Measurements from ENCODE around the gene BCAM.
A peak's percentile ranks its signal among the peaks of the same experiment; 100 is the strongest.

Gene BCAM

DNA sequence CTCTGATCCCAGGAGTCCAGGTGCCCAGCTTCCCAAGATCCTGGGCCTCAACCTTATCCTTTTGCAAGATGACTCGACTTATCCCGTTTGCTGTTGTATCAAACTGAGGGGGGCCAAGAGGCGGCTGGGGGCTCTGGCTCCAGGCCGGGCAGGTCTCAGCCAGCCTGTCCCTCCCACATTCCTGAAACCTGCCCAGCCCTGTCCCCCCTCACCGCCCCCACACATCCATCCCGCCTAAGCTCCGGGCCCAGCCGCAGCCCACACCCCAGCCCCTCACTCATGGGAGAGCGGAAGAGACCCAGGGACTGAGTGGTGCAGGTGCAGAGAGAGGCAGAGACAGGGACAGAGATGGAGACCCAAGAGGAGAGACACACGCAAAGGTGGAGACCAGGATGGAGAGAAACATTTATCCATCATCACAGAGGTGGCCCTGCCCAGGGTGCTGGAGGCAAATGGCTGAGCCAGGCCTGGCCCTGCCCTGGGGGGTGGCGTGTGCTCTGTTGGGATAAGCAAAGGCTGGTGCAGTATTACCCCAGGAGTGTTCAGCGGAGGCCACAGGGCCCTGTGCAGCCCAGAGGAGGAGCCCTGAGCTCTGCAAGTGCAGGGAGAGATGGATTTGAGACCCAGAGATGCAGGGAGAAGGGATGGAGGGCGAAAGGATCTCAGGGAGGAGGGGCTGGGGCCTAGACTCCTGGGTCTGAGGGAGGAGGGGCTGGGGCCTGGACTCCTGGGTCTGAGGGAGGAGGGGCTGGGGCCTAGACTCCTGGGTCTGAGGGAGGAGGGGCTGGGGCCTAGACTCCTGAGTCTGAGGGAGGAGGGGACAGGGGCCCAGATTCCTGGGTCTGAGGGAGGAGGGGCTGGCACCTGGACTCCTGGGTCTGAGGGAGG lies 1.6 kb downstream of the BCAM start:
- DNase-seq (ENCODE audit: low spot score), result no peak
- TF ChIP-seq, protein P1, sequence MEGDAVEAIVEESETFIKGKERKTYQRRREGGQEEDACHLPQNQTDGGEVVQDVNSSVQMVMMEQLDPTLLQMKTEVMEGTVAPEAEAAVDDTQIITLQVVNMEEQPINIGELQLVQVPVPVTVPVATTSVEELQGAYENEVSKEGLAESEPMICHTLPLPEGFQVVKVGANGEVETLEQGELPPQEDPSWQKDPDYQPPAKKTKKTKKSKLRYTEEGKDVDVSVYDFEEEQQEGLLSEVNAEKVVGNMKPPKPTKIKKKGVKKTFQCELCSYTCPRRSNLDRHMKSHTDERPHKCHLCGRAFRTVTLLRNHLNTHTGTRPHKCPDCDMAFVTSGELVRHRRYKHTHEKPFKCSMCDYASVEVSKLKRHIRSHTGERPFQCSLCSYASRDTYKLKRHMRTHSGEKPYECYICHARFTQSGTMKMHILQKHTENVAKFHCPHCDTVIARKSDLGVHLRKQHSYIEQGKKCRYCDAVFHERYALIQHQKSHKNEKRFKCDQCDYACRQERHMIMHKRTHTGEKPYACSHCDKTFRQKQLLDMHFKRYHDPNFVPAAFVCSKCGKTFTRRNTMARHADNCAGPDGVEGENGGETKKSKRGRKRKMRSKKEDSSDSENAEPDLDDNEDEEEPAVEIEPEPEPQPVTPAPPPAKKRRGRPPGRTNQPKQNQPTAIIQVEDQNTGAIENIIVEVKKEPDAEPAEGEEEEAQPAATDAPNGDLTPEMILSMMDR (IDR thresholded peaks at IDR 0.05; ENCODE audit: borderline replicate concordance, control extremely low read depth, extremely low read depth, insufficient read depth, missing control alignments), result no peak
- in situ Hi-C loops (cut with MboI; ENCODE audit: low sequenced_read_pairs, unreplicated experiment), result no loop called here

DNA sequence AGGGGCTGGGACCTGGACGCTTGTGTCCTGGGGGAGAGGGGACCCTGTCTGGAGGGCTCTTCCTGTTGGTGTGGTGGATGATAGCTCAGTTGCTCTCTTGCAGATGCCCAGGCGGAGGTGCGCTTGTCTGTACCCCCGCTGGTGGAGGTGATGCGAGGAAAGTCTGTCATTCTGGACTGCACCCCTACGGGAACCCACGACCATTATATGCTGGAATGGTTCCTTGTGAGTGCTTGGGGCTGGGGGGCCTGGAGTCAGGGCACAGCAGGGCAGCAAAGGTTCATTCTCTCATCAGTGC lies 2.2 kb downstream of the BCAM start:
- TF ChIP-seq, protein P1 (IDR thresholded peaks at IDR 0.05; ENCODE audit: borderline replicate concordance, control extremely low read depth, extremely low read depth, insufficient read depth, missing control alignments), result no peak
- DNase-seq (ENCODE audit: low spot score), result no peak
- in situ Hi-C loops (cut with MboI; ENCODE audit: low sequenced_read_pairs, unreplicated experiment), result no loop called here

DNA sequence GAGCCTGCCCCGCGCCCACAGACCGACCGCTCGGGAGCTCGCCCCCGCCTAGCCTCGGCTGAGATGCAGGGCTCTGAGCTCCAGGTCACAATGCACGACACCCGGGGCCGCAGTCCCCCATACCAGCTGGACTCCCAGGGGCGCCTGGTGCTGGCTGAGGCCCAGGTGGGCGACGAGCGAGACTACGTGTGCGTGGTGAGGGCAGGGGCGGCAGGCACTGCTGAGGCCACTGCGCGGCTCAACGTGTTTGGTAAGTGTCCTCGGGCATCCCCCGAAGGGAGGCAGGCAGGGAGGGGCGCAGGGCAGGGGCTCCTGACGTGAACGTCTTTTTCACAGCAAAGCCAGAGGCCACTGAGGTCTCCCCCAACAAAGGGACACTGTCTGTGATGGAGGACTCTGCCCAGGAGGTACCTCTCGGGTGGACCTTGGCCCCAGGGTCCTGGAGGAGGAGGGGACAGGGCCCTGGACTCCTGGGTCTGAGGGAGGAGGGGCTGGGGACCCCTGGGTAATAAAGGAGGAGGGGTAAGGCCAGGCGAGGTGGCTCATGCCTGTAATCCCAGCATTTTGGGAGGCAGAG lies 3.3 kb downstream of the BCAM start:
- no peak for DNase-seq (ENCODE audit: low spot score)
- in situ Hi-C loops (cut with MboI; ENCODE audit: low sequenced_read_pairs, unreplicated experiment), result no loop called here
- TF ChIP-seq, protein P1 (IDR thresholded peaks at IDR 0.05; ENCODE audit: borderline replicate concordance, control extremely low read depth, extremely low read depth, insufficient read depth, missing control alignments), result no peak

- TF ChIP-seq, protein P1 (IDR thresholded peaks at IDR 0.05; ENCODE audit: borderline replicate concordance, control extremely low read depth, extremely low read depth, insufficient read depth, missing control alignments), result no peak
- DNase-seq (ENCODE audit: low spot score), result no peak
- in situ Hi-C loops (cut with MboI; ENCODE audit: low sequenced_read_pairs, unreplicated experiment), result no loop called here
These were observed 4.4 kb downstream of the BCAM start for GRCh38 chr19:44813070-44813840.

GRCh38 chr19:44813841-44814470 lies 5.1 kb downstream of the BCAM start:
- peak; percentile 24 for DNase-seq (ENCODE audit: low spot score)
- in situ Hi-C loops (cut with MboI; ENCODE audit: low sequenced_read_pairs, unreplicated experiment), result no loop called here
- TF ChIP-seq, protein P1 (IDR thresholded peaks at IDR 0.05; ENCODE audit: borderline replicate concordance, control extremely low read depth, extremely low read depth, insufficient read depth, missing control alignments), result no peak

GRCh38 chr19:44814517-44814916 lies 5.6 kb downstream of the BCAM start:
- in situ Hi-C loops (cut with MboI; ENCODE audit: low sequenced_read_pairs, unreplicated experiment), result no loop called here
- no peak for DNase-seq (ENCODE audit: low spot score)
- TF ChIP-seq, protein P1 (IDR thresholded peaks at IDR 0.05; ENCODE audit: borderline replicate concordance, control extremely low read depth, extremely low read depth, insufficient read depth, missing control alignments), result no peak
